Heart right ventricle (tissue), 16 donors: ENCODE results near the gene SLC4A5. TPM values are rescaled to one million over a fixed set of nuclear protein-coding genes. Genes with fewer than 3 reads are reported as not detected.

Experiments
- ATAC-seq, 8 donors: fragments of 200-7000 bp; cut with Tn5 transposase; one replicate each; pipeline ENCODE4 v1.9.1; 2020; ENCODE audit warnings: mild to moderate bottlenecking in 8 of 8, moderate library complexity in 8 of 8, moderate number of reproducible peaks in 1 of 8
- DNase-seq, 2 donors: peaks; one replicate each; pipeline ENCODE4 v3.0.0-alpha.2; 2020
- H3K27ac ChIP-seq, 10 donors: fragments of 200-600 bp; sonication (generic) in 2 of 10; one replicate each; pipeline versions ENCODE4 v1.5.0 to v1.8.0; 2020 to 2022; ENCODE audit warnings: mild to moderate bottlenecking in 3 of 10
- H3K27me3 ChIP-seq, 7 donors: fragments of 200-600 bp; one replicate each; pipeline ENCODE4 v1.8.0; 2021 to 2022; ENCODE audit warnings: mild to moderate bottlenecking in 2 of 7
- H3K36me3 ChIP-seq, 9 donors: fragments of 200-600 bp; sonication (generic) in 1 of 9; one replicate each; pipeline versions ENCODE4 v1.5.0 to v1.8.0; 2020 to 2022; ENCODE audit warnings: mild to moderate bottlenecking in 2 of 9
- H3K4me1 ChIP-seq, 9 donors: fragments of 200-600 bp; sonication (generic) in 1 of 9; one replicate each; pipeline versions ENCODE4 v1.5.0 to v1.8.0; 2020 to 2022; ENCODE audit warnings: mild to moderate bottlenecking in 4 of 9
- H3K4me3 ChIP-seq, 10 donors: fragments of 200-600 bp; sonication (generic) in 2 of 10; one replicate each; pipeline versions ENCODE4 v1.5.0 to v1.8.0; 2020 to 2022; ENCODE audit warnings: mild to moderate bottlenecking in 7 of 10, moderate library complexity in 2 of 10
- H3K9me3 ChIP-seq, 11 donors: fragments of 200-600 bp in 10 of 11; sonication (generic) in 2 of 11; one replicate each; pipeline versions ENCODE4 v1.5.0 to v1.8.0; 2013 to 2022; ENCODE audit warnings: mild to moderate bottlenecking in 2 of 11, control low read depth in 1 of 11, moderate library complexity in 1 of 11
- CTCF ChIP-seq, 9 donors: fragments of 200-600 bp; sonication (generic) in 2 of 9; IDR thresholded peaks; one replicate each; pipeline versions ENCODE4 v1.5.0 to v1.8.0; 2021 to 2022; ENCODE audit warnings: antibody characterized with exemption in 9 of 9, mild to moderate bottlenecking in 5 of 9, moderate library complexity in 1 of 9
- WGBS, 2 donors: extraction: QIAGEN DNeasy Blood & Tissue Kit; methylation state at CpG; one replicate each; pipeline ENCODE4 v1.1.7; 2013; ENCODE audit warnings: inconsistent platforms in 1 of 2; 5-methylcytosine and 5-hydroxymethylcytosine counted together
- intact Hi-C, 10 donors: fragments of 100-400 bp; cut with DNase I; formaldehyde crosslinking; loops; one replicate each; pipeline versions ENCODE4 v1.11.1 to v1.14.2; 2022
- polyA plus RNA-seq, 2 donors: library from polyadenylated mRNA; stranded (reverse); fragments of 200-250 nt; gene quantifications; one replicate each; pipeline ENCODE4 v1.2.3, GENCODE V29; 2013
- total RNA-seq, 10 donors: library from RNA; stranded (reverse); fragmentation: NEBNext Ultra II Directional in 3 of 10; extraction: Animal tissue kit (Norgen Biotek cat#: 25700) in 3 of 10; gene quantifications; one replicate each; pipeline versions ENCODE4 v1.2.1 to v1.2.4, GENCODE V29; 2021 to 2023
- donor health status: Arrhythmogenic right ventricular cardiomyopathy.
- donor health status: ischemic (EF 13 %, LVEDD 7.1; RV severe dilation, severe dysfunction).
- donor health status: healthy with polysubstance abuse.
- donor health status: DM: no; HTN: yes; CAD: no.
- donor health status: DM: no; HTN: no; CAD: no.
- donor health status: ischemic (EF 25% LVEDD 6.9; RV normal size, moderate dysfunction).
- donor health status: ischemic (EF 25% LVEDD 5.7; RV mildly dilated, moderate dysfunction).
- donor health status: healthy.
- donor health status: DM: yes; HTN: yes; CAD: no.
- donor health status: Ischemic cardiomyopathy.
- donor health status: ischemic (EF 35%, LVEDD 5.7; RV mildly dilated, moderate dysfunction).
- donor health status: nonischemic (EF 11% LVEDD 7.7; RV severe dilation, severe dysfunction).
- donor health status: DM: yes; HTN: yes; CAD: no.
- donor health status: PGD.
- donor health status: ischemic (EF 29% LVEDD 5.4; RV normal size, mild dysfunction).
- donor health status: nonischemic (EF 23%, LVEDD 6.1; RV moderate dilation, normal function).

The SLC4A5 gene
- total and polyA plus RNA-seq, 12 donors = 0.43 to 4.6 (median 1.9) TPM

GRCh38 chr2:74317701-74318100 lies 25.5 kb downstream of the SLC4A5 start:
- ATAC-seq (no peak), DNase-seq (no peak)
- TF ChIP-seq CTCF (IDR thresholded peaks at IDR 0.05) = no peak
- peaks cover 0 to 13% (median 0%) of the 10 kb centered on the region in 9 donors for H3K4me1 ChIP-seq
- no peaks in the 10 kb centered on the region for H3K27me3 ChIP-seq
- H3K9me3 ChIP-seq = no peaks in the 10 kb centered on the region
- H3K27ac ChIP-seq = no peak overlapping the region
- H3K36me3 ChIP-seq = peaks cover 0 to 18% (median 0%) of the 10 kb centered on the region in 9 donors
- intact Hi-C loops = no loop called here
- no peak overlapping the region for H3K4me3 ChIP-seq

- intact Hi-C loops = no loop called here
- Histone ChIP-seq H3K4me1 (peaks cover 0 to 13% (median 0%) of the 10 kb centered on the region in 9 donors), H3K27me3 (no peaks in the 10 kb centered on the region), H3K36me3 (peaks cover 0 to 18% (median 0%) of the 10 kb centered on the region in 9 donors), H3K9me3 (no peaks in the 10 kb centered on the region), H3K27ac (no peak overlapping the region), H3K4me3 (no peak overlapping the region)
- TF ChIP-seq CTCF (IDR thresholded peaks at IDR 0.05) = no peak
- no peak for ATAC-seq
- 67 to 73% methylated on average over 6 of the region's 6 CpGs for whole genome bisulfite sequencing, 2 donors
- DNase-seq = no peak
Observed at GRCh38 chr2:74316627-74317295, 26.5 kb downstream of the SLC4A5 start.

GRCh38 chr2:74314107-74314506 lies 29.1 kb downstream of the SLC4A5 start:
- TF ChIP-seq CTCF (IDR thresholded peaks at IDR 0.05) = no peak
- intact Hi-C loops = no loop called here
- Histone ChIP-seq H3K4me3 (no peak overlapping the region), H3K27me3 (no peaks in the 10 kb centered on the region), H3K27ac (no peak overlapping the region), H3K36me3 (peaks cover 0 to 18% (median 0%) of the 10 kb centered on the region in 9 donors), H3K9me3 (no peaks in the 10 kb centered on the region), H3K4me1 (peaks cover 0 to 13% (median 0%) of the 10 kb centered on the region in 9 donors)
- 74 to 82% methylated on average over 5 of the region's 5 CpGs for WGBS, 2 donors
- no peak for ATAC-seq
- DNase-seq = no peak

- no peak for TF ChIP-seq CTCF (IDR thresholded peaks at IDR 0.05)
- H3K36me3 ChIP-seq = peaks cover 0 to 18% (median 0%) of the 10 kb centered on the region in 9 donors
- intact Hi-C loops = no loop called here
- ATAC-seq (no peak), DNase-seq (no peak)
- peaks cover 0 to 13% (median 0%) of the 10 kb centered on the region in 9 donors for H3K4me1 ChIP-seq
- H3K4me3 ChIP-seq = no peak overlapping the region
- H3K27me3 ChIP-seq = no peaks in the 10 kb centered on the region
- WGBS, 2 donors = 64 to 74% methylated on average over 2 of the region's 2 CpGs
- no peaks in the 10 kb centered on the region for H3K9me3 ChIP-seq
- H3K27ac ChIP-seq = no peak overlapping the region
Observed at GRCh38 chr2:74313497-74313896, 29.7 kb downstream of the SLC4A5 start.
